ENCODE results near the gene SEC61A1. TPM values are rescaled to one million over a fixed set of nuclear protein-coding genes. Genes with fewer than 3 reads are reported as not detected.

SEC61A1 gene
- total RNA-seq, 1 experiment from 2014 or later: 182 TPM

DNA sequence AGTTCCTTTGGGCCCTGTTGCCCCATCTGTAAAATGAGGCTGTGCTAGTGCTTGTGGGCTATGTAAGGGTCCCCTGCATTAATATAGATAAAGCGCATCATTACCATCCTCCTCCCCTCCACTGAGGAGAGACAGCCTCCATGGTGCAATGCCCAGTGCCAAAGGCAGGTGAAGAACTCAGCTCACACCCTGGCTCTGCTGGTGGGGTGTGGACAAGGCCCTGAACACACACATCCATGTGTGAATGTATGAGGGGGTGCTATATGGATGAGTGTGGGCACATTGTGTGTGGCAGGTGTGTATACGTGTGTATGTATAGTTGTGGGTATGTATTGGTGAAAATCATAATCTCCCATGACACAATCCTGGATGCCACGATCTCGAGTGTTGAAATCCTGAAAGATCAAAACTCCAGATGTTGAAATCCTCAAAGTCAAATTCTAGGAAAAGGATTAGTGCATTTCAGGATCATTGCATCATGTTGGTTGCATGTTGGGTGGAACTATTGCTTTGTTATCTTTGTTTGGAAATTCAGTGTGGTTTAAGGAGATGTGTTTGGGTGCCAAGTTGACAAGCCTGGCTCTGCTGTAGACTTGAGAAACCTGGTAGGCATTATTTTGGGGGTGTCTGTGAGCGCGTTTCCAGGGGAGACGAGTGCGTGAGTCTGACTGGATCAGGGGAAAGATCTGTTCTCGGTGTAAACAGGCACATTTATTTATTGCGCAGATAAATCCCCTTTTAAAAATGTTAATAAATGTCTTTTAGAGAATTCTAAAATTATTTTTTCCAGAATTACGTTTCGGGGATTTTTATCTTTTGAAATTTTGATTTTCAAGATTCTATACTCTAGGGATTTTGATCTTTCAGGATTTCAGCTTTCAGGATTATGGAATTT is 42.0 kb upstream of the SEC61A1 start:
- ChIA-PET POLR2A (ENCODE audit: unreplicated experiment) (no interaction called here), CTCF (interaction anchor here (1.2 kb wide), 1 partner anchor 48 kb away, joined by 3 read pairs; no protein-coding TSS in a partner anchor)
- Histone ChIP-seq H3K27ac (ENCODE audit: low read length) (no peak overlapping the region), H3K79me2 (ENCODE audit: low read length) (no peaks in the 10 kb centered on the region), H3K9me3 (ENCODE audit: low read length) (no peaks in the 10 kb centered on the region), H3K27me3 (ENCODE audit: low read length) (no peaks in the 10 kb centered on the region), H3K4me2 (ENCODE audit: low read length) (no peak overlapping the region), H3F3A (ENCODE audit: low read length, unreplicated experiment) (no peaks in the 10 kb centered on the region), H4K20me1 (ENCODE audit: low read length) (no peaks in the 10 kb centered on the region), H3K4me3 (ENCODE audit: low read length) (no peak overlapping the region), H3K36me3 (ENCODE audit: low read depth, low read length) (no peaks in the 10 kb centered on the region), H2AFZ (ENCODE audit: low read length) (no peak overlapping the region), H3K9me2 (replicated peaks; ENCODE audit: low read length) (no peaks in the 10 kb centered on the region), H3K9ac (ENCODE audit: low read length) (no peak overlapping the region), H3K4me1 (ENCODE audit: insufficient read depth, low read length) (peaks cover 4% of the 10 kb centered on the region)
- TF ChIP-seq, protein P1, sequence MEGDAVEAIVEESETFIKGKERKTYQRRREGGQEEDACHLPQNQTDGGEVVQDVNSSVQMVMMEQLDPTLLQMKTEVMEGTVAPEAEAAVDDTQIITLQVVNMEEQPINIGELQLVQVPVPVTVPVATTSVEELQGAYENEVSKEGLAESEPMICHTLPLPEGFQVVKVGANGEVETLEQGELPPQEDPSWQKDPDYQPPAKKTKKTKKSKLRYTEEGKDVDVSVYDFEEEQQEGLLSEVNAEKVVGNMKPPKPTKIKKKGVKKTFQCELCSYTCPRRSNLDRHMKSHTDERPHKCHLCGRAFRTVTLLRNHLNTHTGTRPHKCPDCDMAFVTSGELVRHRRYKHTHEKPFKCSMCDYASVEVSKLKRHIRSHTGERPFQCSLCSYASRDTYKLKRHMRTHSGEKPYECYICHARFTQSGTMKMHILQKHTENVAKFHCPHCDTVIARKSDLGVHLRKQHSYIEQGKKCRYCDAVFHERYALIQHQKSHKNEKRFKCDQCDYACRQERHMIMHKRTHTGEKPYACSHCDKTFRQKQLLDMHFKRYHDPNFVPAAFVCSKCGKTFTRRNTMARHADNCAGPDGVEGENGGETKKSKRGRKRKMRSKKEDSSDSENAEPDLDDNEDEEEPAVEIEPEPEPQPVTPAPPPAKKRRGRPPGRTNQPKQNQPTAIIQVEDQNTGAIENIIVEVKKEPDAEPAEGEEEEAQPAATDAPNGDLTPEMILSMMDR (conservative IDR thresholded peaks at IDR 0.05; ENCODE audit: low read depth, low read length): no peak
- TF ChIP-seq EZH2phosphoT487 (IDR thresholded peaks at IDR 0.05; ENCODE audit: borderline replicate concordance, low read length) (no peak), EZH2 (IDR thresholded peaks at IDR 0.05; ENCODE audit: low read length, unreplicated experiment) (no peak)
- intact Hi-C loops (cut with micrococcal nuclease): loop anchor here (2.0 to 10.0 kb wide), 2 partner anchors 41 to 125 kb away; no protein-coding TSS in a partner anchor
- no TSS peak for BruUV-seq (replicated peaks)
- no peak for ATAC-seq
- no peak for DNase-seq

DNA sequence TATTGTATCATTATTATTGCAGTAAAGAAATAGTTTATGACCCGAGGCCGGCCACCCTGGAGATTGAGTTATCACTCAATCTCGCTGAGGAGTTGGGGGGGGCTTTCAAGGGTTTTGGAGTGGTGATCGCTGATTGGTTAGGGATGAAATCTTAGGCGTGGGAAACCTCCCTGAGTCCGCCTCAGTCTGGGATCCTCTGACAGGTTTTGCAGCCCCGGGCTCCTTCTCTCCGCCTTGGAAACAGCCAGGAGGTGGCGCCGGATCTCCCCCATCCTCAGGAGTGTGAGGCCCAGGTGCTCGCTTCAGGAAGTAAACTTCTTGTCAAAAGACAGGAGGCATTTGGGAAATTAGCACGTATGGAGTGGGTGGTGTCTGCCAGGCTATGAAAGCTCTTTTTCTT is 41.1 kb upstream of the SEC61A1 start:
- TF ChIP-seq, protein P1 (conservative IDR thresholded peaks at IDR 0.05; ENCODE audit: low read depth, low read length): peak; percentile 75
- no peak for TF ChIP-seq EZH2phosphoT487 (IDR thresholded peaks at IDR 0.05; ENCODE audit: borderline replicate concordance, low read length)
- Histone ChIP-seq H3K27ac (ENCODE audit: low read length) (no peak overlapping the region), H3K4me2 (ENCODE audit: low read length) (peak overlapping the region; percentile 45)

More for the DNA sequence above, 41.1 kb upstream of the SEC61A1 start:
- CTCF ChIA-PET: interaction anchor here (0.5 to 0.7 kb wide), 2 partner anchors 10 to 353 kb away, joined by 6 to 10 read pairs; no protein-coding TSS in a partner anchor
- intact Hi-C loops (cut with micrococcal nuclease): loop anchor here (2.0 to 10.0 kb wide), 2 partner anchors 40 to 124 kb away; no protein-coding TSS in a partner anchor
- BruUV-seq (replicated peaks): no TSS peak
- H3F3A ChIP-seq (ENCODE audit: low read length, unreplicated experiment): no peaks in the 10 kb centered on the region
- DNase-seq (peak; percentile 70), ATAC-seq (peak; percentile 98)
- H3K79me2 ChIP-seq (ENCODE audit: low read length): no peaks in the 10 kb centered on the region
- H3K9me2 ChIP-seq (replicated peaks; ENCODE audit: low read length): no peaks in the 10 kb centered on the region
- peak overlapping the region; percentile 85 for H2AFZ ChIP-seq (ENCODE audit: low read length)
- no peaks in the 10 kb centered on the region for H3K9me3 ChIP-seq (ENCODE audit: low read length)
- H3K27me3 ChIP-seq (ENCODE audit: low read length): no peaks in the 10 kb centered on the region
- no peaks in the 10 kb centered on the region for H3K36me3 ChIP-seq (ENCODE audit: low read depth, low read length)
- H4K20me1 ChIP-seq (ENCODE audit: low read length): no peaks in the 10 kb centered on the region
- POLR2A ChIA-PET (ENCODE audit: unreplicated experiment): no interaction called here
- no peak overlapping the region for H3K9ac ChIP-seq (ENCODE audit: low read length)
- H3K4me3 ChIP-seq (ENCODE audit: low read length): peak overlapping the region; percentile 9; the same call in 1 of the 2 replicates
- H3K4me1 ChIP-seq (ENCODE audit: insufficient read depth, low read length): peaks cover 4% of the 10 kb centered on the region
